ENCODE data around the gene TTBK1.

TTBK1 gene

GRCh38 chr6:43269273-43270007 lies 26.2 kb downstream of the TTBK1 start:
- DNase-seq (ENCODE audit: insufficient read length, low spot score) (no peak), FAIRE-seq (no peak)

DNA sequence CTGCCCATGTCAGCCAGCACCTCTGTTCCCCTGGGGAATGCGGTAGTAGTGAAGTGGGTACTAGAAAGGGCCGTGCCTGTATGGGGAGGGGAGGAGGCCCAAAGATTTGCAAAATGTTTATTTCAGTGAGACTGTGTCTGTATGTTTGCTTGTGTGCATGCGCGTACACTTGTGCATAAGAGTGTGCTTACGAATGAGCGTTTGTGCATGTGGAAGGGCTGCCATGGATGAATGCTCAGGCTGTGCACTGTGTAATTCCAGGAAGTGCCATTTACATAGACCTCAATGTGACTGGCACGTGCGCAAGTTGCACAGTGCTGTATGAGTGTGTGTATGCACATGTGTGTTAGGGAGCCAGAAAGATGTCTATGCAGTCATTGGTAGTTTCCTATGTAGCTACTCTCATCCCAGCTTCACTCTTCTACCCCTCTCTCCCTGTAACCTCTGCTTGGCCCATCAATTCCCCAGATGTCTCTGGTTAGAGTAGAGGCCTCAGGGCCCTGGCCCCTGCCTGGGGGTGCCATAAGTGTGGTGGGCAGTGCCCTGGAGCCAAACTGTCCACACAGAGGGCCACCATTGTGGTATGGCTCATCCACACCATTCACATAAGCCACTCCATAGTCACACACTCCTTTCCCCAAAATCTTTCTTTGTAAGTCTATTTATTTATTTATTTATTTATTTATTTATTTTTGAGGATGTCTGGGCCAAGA lies 28.0 kb downstream of the TTBK1 start:
- FAIRE-seq (no peak), DNase-seq (ENCODE audit: insufficient read length, low spot score) (no peak)

GRCh38 chr6:43271944-43272343 lies 28.7 kb downstream of the TTBK1 start:
- FAIRE-seq (no peak), DNase-seq (ENCODE audit: insufficient read length, low spot score) (no peak)

- no peak for DNase-seq (ENCODE audit: insufficient read length, low spot score)
- no peak for FAIRE-seq
Measured at GRCh38 chr6:43273707-43274106, 30.4 kb downstream of the TTBK1 start.

DNA sequence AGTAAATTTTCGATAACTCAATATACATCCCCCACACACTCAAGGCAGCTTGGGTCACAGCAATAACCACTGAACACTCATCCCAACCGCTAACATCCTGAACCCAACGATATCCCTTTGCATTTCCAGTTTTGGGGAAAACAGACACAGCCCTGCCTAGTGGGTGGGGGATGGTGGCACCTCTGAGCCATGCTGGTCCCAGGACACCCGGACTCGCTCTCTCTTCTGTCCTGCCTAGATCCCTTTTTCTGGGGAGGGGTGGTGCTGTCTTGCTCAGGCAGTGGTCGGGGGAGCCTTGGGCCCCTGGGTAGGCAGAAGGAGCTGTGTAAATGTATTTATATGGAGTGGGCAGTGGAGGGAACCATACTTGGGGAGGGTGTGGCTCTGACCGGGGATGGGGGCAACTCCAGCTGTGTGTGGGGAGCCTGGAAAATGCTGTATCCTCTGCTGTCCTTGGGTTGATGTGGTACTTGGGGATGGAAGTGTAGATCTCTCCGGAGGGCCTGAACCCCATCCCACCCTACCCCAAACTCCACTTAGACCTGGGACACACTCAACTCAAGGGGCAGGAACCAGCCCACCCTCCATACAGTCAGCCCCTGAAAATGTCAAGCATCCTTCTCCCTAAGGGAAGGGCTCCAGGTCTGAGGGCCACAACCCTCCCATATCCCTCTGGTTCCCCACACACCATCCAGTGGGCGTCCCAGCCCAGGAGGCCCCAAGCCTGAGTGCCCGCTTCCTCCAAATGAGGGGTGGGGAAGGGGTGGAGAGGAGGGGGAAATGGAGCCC lies 31.0 kb downstream of the TTBK1 start:
- DNase-seq (ENCODE audit: insufficient read length, low spot score) (no peak), FAIRE-seq (no peak)

- DNase-seq (ENCODE audit: insufficient read length, low spot score) (no peak), FAIRE-seq (no peak)
Measured at GRCh38 chr6:43274916-43275597, 31.8 kb downstream of the TTBK1 start.

- FAIRE-seq (peak; percentile 78), DNase-seq (ENCODE audit: insufficient read length, low spot score) (no peak)
Measured at GRCh38 chr6:43275801-43276576, 32.7 kb downstream of the TTBK1 start.

GRCh38 chr6:43276577-43277305 lies 33.5 kb downstream of the TTBK1 start:
- FAIRE-seq (no peak), DNase-seq (ENCODE audit: insufficient read length, low spot score) (no peak)

GRCh38 chr6:43277306-43277642 lies 34.0 kb downstream of the TTBK1 start:
- FAIRE-seq (no peak), DNase-seq (ENCODE audit: insufficient read length, low spot score) (no peak)

GRCh38 chr6:43277643-43278523 lies 34.6 kb downstream of the TTBK1 start:
- no peak for DNase-seq (ENCODE audit: insufficient read length, low spot score)
- FAIRE-seq = no peak

DNA sequence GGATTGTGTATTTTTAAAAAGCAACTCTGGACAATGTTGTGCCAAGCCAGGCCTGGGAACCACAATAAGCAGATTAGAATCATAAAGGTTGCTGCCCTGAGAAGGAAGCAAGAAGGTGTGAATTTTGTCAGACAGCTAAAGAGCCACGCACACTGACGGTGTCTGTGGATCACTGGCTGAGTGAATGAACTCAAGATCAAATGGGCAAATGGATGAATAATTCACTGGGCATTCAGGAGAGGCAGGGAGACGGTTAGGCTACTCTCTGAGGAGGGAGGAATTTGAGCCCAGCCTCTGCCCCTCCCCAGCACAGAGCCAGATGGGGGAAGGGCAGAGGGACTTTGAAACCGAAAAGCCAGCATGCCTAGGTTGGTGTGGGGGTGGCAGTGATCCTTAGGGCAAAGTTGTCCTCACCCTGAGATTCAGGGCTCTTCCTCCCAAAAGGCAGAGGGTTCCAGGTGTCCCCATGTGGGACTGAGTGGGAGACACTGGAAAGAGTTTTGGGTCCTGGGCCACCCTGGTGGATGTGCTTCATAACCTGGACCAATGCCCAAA lies 35.3 kb downstream of the TTBK1 start:
- FAIRE-seq = no peak
- no peak for DNase-seq (ENCODE audit: insufficient read length, low spot score)

DNA sequence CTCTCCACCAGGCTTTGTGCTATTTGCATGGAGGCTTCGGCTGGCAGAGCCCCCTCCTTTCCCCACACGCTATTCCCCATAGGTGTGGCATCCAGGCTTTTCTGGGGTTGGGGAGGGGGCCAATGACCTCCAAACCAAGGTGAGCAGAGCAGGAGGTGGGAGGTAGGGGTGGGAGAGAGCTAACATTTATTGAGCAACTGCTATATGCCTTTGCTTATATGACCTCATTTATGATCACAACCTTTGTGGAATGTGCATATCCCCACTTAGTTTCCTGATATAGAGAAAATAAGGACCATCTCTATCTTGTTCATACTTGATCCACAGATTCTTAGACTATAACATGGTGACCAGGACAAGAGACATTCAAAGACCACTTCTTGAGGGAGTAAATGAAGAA lies 37.0 kb downstream of the TTBK1 start:
- FAIRE-seq (no peak), DNase-seq (ENCODE audit: insufficient read length, low spot score) (no peak)

DNA sequence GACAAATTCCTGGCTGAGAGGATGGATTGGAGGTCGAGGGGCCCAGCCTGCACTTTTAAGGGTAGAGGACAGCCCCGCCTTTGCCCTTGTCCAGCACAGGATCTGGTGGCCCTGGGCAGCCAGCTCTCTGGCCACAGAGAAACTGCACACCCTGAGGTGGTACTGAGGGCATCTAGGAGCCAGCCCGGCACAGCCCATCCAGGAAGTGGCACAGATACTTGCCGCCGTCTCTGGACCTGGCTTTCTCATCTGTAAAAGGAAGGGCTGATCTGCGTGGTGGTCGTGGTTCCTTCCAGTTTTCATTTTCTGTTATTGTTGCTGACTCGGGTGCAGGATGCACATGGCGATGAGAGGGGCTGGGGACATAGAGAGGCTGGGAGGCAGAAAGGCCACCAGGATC lies 38.8 kb downstream of the TTBK1 start:
- FAIRE-seq (no peak), DNase-seq (ENCODE audit: insufficient read length, low spot score) (no peak)

- DNase-seq (ENCODE audit: insufficient read length, low spot score) (no peak), FAIRE-seq (no peak)
Measured at GRCh38 chr6:43282636-43283513, 39.6 kb downstream of the TTBK1 start.

- FAIRE-seq = no peak
Measured at GRCh38 chr6:43283514-43283901, 40.2 kb downstream of the TTBK1 start.

GRCh38 chr6:43283905-43284304 lies 40.6 kb downstream of the TTBK1 start:
- FAIRE-seq (no peak), DNase-seq (ENCODE audit: insufficient read length, low spot score) (no peak)

More at GRCh38 chr6:43283514-43283901, 40.2 kb downstream of the TTBK1 start:
- no peak for DNase-seq (ENCODE audit: insufficient read length, low spot score)

DNA sequence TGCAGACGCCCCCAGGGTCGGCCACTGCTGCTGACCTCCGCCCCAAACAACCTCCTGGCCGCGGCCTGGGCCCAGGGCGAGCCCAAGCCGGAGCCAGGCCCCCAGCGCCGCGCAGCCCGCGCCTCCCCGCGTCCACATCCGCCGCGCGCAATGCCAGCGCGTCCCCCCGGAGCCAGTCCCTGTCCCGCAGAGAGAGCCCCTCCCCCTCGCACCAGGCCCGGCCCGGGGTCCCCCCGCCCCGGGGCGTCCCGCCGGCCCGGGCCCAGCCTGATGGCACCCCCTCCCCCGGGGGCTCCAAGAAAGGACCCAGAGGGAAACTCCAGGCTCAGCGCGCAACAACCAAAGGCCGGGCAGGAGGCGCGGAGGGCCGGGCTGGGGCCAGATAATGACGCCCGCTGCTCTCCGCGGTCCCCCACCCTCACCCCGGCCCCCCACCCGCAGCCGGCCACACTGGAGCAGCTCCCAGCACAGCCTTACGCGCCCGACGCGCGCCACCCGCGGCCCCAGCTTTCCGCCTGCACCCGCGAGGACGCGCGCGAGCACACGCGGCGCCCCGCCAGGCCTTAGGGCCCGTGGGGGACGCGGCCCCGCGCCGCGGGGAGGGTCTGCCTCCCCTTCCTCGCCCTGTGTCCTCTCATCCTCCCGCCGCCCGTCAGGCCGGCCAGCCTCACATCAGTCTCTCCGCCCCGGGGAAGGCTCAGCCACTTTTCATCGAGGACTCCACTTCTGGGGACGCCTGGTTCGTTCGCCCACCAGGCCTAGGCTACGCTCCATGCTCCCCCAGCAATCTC lies 41.9 kb downstream of the TTBK1 start:
- DNase-seq (ENCODE audit: insufficient read length, low spot score) (no peak), FAIRE-seq (no peak)

Data from GM19239 (cell line).